Panc1 (cell line): ENCODE measurements around the gene SGMS1. TPM values are rescaled to one million over a fixed set of nuclear protein-coding genes. Genes with fewer than 3 reads are reported as not detected.
A peak's percentile ranks its signal among the peaks of the same experiment; 100 is the strongest.

Experiments used
- ATAC-seq: fragments of 200-7000 bp; cut with Tn5 transposase; 2 replicates; pipeline ENCODE4 v1.9.1; 2020; ENCODE audit warnings: mild to moderate bottlenecking, moderate library complexity
- BruUV-seq: library from RNA; stranded (reverse); fragments of 400-500 nt; replicated peaks from 2 replicates; lab custom pipeline; 2021; lab: Mats Ljungman, UMichigan
- CTCF ChIA-PET: fragments of 300-600 bp; sonication (Branson Sonifier 250); formaldehyde crosslinking; loops from one replicate; lab custom pipeline; 2022; ENCODE audit warnings: antibody characterized with exemption; lab: Charles Lee
- POLR2A ChIA-PET: fragments of 300-600 bp; sonication (Branson Sonifier 250); formaldehyde crosslinking; loops from one replicate; lab custom pipeline; 2022; ENCODE audit warnings: antibody characterized with exemption; lab: Charles Lee
- DNase-seq: peaks from one replicate; pipeline ENCODE4 v3.0.0-alpha.2; 2010; ENCODE audit warnings: low read depth, low spot score
- H3K27ac ChIP-seq: 2 replicates; pipeline ENCODE4 v1.5.1; 2011; ENCODE audit warnings: mild to moderate bottlenecking, low read length, inconsistent platforms
- H3K27me3 ChIP-seq: fragments of 200-500 bp; sonication (Bioruptor generic); 2 replicates; pipeline ENCODE4 v1.6.0; 2014; ENCODE audit warnings: low read length, inconsistent platforms; ENCODE audit not compliant: control insufficient read depth, insufficient read depth
- H3K36me3 ChIP-seq: fragments of 200-500 bp; sonication (Bioruptor generic); 2 replicates; pipeline ENCODE4 v1.5.1; 2014; ENCODE audit warnings: inconsistent platforms, mild to moderate bottlenecking, low read length, moderate library complexity; ENCODE audit not compliant: control insufficient read depth, insufficient read depth
- H3K4me1 ChIP-seq: 2 replicates; pipeline ENCODE4 v1.5.1; 2011; ENCODE audit warnings: inconsistent platforms, mild to moderate bottlenecking, low read length, moderate library complexity; ENCODE audit not compliant: control insufficient read depth, insufficient read depth
- H3K4me3 ChIP-seq, 2 experiments: 2 replicates each; pipeline ENCODE4 v1.5.1; 2011 to 2012; ENCODE audit warnings: low read depth in 2 of 2, low read length in 2 of 2, mild to moderate bottlenecking in 2 of 2, inconsistent platforms in 1 of 2, moderate library complexity in 1 of 2
- H3K9me3 ChIP-seq: fragments of 200-500 bp; sonication (Bioruptor generic); 2 replicates; pipeline ENCODE4 v1.5.1; 2014; ENCODE audit warnings: low read depth, mild to moderate bottlenecking, inconsistent platforms, low read length, moderate library complexity; ENCODE audit not compliant: control insufficient read depth, insufficient read depth
- POLR2AphosphoS5 ChIP-seq: IDR thresholded peaks from 2 replicates; pipeline ENCODE4 v1.6.1; 2012; ENCODE audit warnings: mild to moderate bottlenecking, low read depth, low read length, moderate library complexity
- REST ChIP-seq, 2 experiments: IDR thresholded peaks; 2 replicates each; pipeline ENCODE4 v1.6.1; 2011 to 2012; ENCODE audit warnings: low read depth in 2 of 2, control low read depth in 1 of 2, low read length in 1 of 2, mild to moderate bottlenecking in 1 of 2, moderate library complexity in 1 of 2; ENCODE audit not compliant: insufficient read depth in 1 of 2
- SIN3A ChIP-seq: IDR thresholded peaks from 2 replicates; pipeline ENCODE4 v1.6.1; 2012; ENCODE audit warnings: low read depth, mild to moderate bottlenecking, low read length, moderate library complexity, borderline replicate concordance; ENCODE audit not compliant: insufficient read depth
- TCF7L2 ChIP-seq: IDR thresholded peaks from 2 replicates; pipeline ENCODE4 v1.6.1; 2011; ENCODE audit warnings: mild to moderate bottlenecking, low read depth, low read length, inconsistent platforms
- in situ Hi-C: cut with HindIII; loops from 2 replicates; pipeline ENCODE4 v1.10.0; 2016; ENCODE audit warnings: low sequenced_read_pairs, low pct_unique_long_range_greater_than_20kb
- intact Hi-C: fragments of 100-400 bp; cut with micrococcal nuclease; formaldehyde crosslinking; loops from one replicate; pipeline ENCODE4 v1.10.0; 2022; ENCODE audit not compliant: unreplicated experiment
- total RNA-seq: library from RNA; stranded (reverse); gene quantifications from one replicate; pipeline ENCODE4 v1.2.1, GENCODE V29; 2021; ENCODE audit not compliant: unreplicated experiment
- TF ChIP-seq, protein P1 (sequence below): fragments of 450-650 bp; IDR thresholded peaks from 2 replicates; pipeline ENCODE4 v1.5.1; 2017; ENCODE audit warnings: mild to moderate bottlenecking

Gene SGMS1
- total RNA-seq, 1 experiment from 2014 or later: 22.0 TPM

DNA sequence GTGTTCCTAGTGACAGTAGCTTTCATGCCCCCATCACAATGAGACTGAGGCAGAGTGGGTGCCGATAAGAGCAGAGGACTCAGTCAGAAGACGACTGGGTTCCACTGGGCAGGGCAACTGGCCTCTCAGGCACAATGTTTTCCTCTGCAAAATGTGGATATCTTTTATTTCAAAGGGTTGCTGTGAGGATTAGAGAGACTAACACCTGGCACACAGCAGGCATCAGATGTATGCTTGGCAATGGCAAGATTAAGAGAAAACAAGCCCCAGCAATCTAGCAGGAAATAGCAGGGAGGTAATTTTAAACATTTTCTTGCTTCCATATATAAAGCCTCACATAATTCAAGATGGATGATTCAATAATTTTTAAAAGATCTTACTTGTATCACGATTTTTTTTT, 28.0 kb downstream of the SGMS1 start:
- DNase-seq: no peak
- TF ChIP-seq TCF7L2 (no peak), SIN3A (no peak), REST (IDR thresholded peaks at IDR 0.05; ENCODE audit: insufficient read depth in 1 of 2, low read depth in 2 of 2, low read length in 1 of 2) (no peak), POLR2AphosphoS5 (no peak)
- TF ChIP-seq, protein P1, sequence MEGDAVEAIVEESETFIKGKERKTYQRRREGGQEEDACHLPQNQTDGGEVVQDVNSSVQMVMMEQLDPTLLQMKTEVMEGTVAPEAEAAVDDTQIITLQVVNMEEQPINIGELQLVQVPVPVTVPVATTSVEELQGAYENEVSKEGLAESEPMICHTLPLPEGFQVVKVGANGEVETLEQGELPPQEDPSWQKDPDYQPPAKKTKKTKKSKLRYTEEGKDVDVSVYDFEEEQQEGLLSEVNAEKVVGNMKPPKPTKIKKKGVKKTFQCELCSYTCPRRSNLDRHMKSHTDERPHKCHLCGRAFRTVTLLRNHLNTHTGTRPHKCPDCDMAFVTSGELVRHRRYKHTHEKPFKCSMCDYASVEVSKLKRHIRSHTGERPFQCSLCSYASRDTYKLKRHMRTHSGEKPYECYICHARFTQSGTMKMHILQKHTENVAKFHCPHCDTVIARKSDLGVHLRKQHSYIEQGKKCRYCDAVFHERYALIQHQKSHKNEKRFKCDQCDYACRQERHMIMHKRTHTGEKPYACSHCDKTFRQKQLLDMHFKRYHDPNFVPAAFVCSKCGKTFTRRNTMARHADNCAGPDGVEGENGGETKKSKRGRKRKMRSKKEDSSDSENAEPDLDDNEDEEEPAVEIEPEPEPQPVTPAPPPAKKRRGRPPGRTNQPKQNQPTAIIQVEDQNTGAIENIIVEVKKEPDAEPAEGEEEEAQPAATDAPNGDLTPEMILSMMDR: no peak
- no peaks in the 10 kb centered on the region for H3K9me3 ChIP-seq
- ChIA-PET CTCF (no interaction called here), POLR2A (no interaction called here)
- intact Hi-C loops: no loop called here
- H3K27me3 ChIP-seq: no peaks in the 10 kb centered on the region
- in situ Hi-C loops: no loop called here
- BruUV-seq: no TSS peak
- no peak overlapping the region for H3K4me3 ChIP-seq
- ATAC-seq: no peak
- H3K27ac ChIP-seq: peak overlapping the region; percentile 18; the same call in 1 of the 2 replicates
- H3K36me3 ChIP-seq: no peaks in the 10 kb centered on the region
- peaks cover 8% of the 10 kb centered on the region for H3K4me1 ChIP-seq

DNA sequence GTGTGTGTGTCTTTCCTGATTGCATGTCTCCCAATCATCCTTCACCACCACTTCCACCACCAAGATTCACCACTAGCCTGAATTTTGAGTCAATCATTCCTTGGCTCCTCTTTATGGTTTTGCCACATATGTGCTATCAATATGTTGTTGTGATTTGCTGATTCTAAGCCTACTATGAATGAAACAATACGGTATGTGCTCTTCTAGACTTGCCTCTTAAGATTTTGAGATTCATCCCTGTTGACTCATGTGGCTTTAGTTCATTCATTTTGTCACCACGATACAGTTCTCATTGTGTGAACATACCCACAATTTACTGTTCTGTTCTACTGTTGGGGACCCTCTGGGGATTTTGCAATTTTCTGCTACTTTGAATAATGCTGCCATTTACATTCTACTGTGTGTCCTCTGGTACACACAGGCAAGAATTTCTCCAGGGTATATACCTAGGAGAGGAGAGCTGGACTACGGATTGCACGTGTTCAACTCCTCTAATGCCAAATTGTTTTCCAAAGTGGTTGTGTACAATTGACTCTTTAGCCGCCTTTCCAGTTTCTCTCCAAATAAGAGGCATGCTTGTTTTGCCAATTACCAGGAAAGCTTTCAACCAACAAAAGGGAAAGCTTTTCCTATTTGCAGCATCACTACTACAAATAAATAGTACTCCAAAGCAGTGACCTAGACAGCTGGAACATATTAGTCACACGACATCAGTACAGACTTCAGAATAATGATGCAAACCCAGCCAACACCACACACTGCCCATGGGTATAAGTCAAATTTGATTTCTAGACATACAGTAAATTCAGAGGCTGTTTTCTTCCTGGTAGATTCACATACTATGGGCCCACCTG, 30.0 kb downstream of the SGMS1 start:
- TF ChIP-seq, protein P1: no peak
- TF ChIP-seq POLR2AphosphoS5 (no peak), SIN3A (no peak), REST (IDR thresholded peaks at IDR 0.05; ENCODE audit: insufficient read depth in 1 of 2, low read depth in 2 of 2, low read length in 1 of 2) (no peak), TCF7L2 (no peak)
- Histone ChIP-seq H3K4me1 (peaks cover 1% of the 10 kb centered on the region; the same call in 1 of the 2 replicates), H3K4me3 (no peak overlapping the region), H3K9me3 (no peaks in the 10 kb centered on the region), H3K36me3 (no peaks in the 10 kb centered on the region), H3K27me3 (no peaks in the 10 kb centered on the region), H3K27ac (no peak overlapping the region)
- ATAC-seq: no peak
- no TSS peak for BruUV-seq
- POLR2A ChIA-PET: no interaction called here
- in situ Hi-C loops (no loop called here), intact Hi-C loops (no loop called here)
- DNase-seq: peak; percentile 61
- CTCF ChIA-PET: no interaction called here
